ENCODE data around the gene CCDC171. TPM values are rescaled to one million over a fixed set of nuclear protein-coding genes. Genes with fewer than 3 reads are reported as not detected.

Gene CCDC171
- total RNA-seq, 2 experiments from 2014 or later = 0.49 to 1.1 TPM

DNA sequence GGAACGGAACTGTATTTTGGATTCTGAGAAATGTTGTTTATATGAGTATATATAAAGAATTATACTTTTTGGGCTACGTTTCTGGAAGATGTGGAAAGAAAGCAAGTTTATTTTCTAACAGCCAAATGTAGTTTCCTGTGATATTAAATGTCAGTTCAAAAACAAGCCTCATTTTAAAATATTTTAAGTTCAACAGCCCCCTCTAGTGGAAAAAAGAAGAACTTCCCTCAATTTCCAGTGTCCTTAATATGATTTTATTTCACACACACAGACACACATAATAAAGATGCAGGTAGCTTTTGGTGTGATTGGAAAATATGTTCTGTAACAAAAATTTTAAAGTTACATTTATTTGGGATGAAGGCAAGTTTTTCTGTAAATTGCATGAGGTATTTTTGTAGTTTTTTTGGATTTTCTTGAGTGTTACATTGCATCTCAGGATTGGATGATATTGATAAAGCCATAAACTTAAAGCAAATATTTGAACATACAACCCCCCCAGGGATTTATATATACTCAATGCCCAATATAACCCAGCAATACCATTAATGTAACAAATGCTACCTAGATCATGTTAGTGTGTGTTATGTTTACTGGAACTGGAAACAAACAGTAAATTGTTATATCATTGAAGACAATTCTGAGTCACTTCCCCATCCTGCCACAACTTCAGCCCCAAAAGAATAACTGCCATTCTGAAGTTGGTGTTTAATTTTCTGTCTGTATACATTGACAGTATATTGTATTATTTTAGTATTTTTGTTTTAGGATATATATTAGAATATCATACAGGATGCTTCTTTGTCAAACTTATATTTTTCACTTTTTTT is 54.0 kb downstream of the CCDC171 start:
- ChIA-PET CTCF (interaction anchor here (0.8 to 1.5 kb wide), 4 partner anchors 10 to 398 kb away, joined by 3 to 6 read pairs (median 3); partner anchors contain the start of gene PSIP1), POLR2A (interaction anchor here (0.8 to 1.6 kb wide), 3 partner anchors 96 to 295 kb away, joined by 3 to 11 read pairs (median 3); partner anchors contain the start of gene PSIP1)
- Mint-ChIP-seq H3K9me3 (no peaks in the 10 kb centered on the region), H3K27ac (no peak overlapping the region), H3K4me1 (ENCODE audit: low read depth) (no peaks in the 10 kb centered on the region), H3K27me3 (no peaks in the 10 kb centered on the region), H3K4me3 (no peak overlapping the region), H3K36me3 (ENCODE audit: low read depth) (no peaks in the 10 kb centered on the region)
- no peak overlapping the region for H3K4me3 ChIP-seq (ENCODE audit: low read length)
- no peaks in the 10 kb centered on the region for H3K36me3 ChIP-seq (ENCODE audit: insufficient read depth, low read length)
- no peak overlapping the region for H3K27ac ChIP-seq (ENCODE audit: low read depth in 1 of 2, low read length in 2 of 2)
- TF ChIP-seq CTCF (IDR thresholded peaks at IDR 0.05) = peak; percentile 76
- DNase-seq (peak in 4 of 14 experiments; percentile 13 to 68 (median 62)), ATAC-seq (ENCODE audit: poor library complexity) (no peak)
- H3K27me3 ChIP-seq (ENCODE audit: control insufficient read depth in 1 of 2, insufficient read depth in 2 of 2, low read length in 2 of 2) = no peaks in the 10 kb centered on the region
- no peaks in the 10 kb centered on the region for H3K4me1 ChIP-seq (ENCODE audit: insufficient read depth, low read length)
- no peaks in the 10 kb centered on the region for H3K9me3 ChIP-seq (ENCODE audit: control insufficient read depth in 1 of 2, insufficient read depth in 1 of 2, low read length in 2 of 2)
- intact Hi-C loops (cut with DNase I, micrococcal nuclease) = loop anchor here (1.0 to 10.0 kb wide), 11 partner anchors 55 to 502 kb away; partner anchors contain the start of genes CCDC171 (in 2 of the 2) and SNAPC3 (in 1 of the 2)

- Mint-ChIP-seq H3K4me3 (no peak overlapping the region), H3K36me3 (ENCODE audit: low read depth) (no peaks in the 10 kb centered on the region), H3K27me3 (no peaks in the 10 kb centered on the region), H3K9me3 (no peaks in the 10 kb centered on the region), H3K4me1 (ENCODE audit: low read depth) (no peaks in the 10 kb centered on the region), H3K27ac (no peak overlapping the region)
- intact Hi-C loops (cut with DNase I, micrococcal nuclease) = no loop called here
- POLR2A ChIA-PET = no interaction called here
- Histone ChIP-seq H3K4me3 (ENCODE audit: low read length) (no peak overlapping the region), H3K4me1 (ENCODE audit: insufficient read depth, low read length) (no peaks in the 10 kb centered on the region), H3K27me3 (ENCODE audit: control insufficient read depth in 1 of 2, insufficient read depth in 2 of 2, low read length in 2 of 2) (no peaks in the 10 kb centered on the region), H3K27ac (ENCODE audit: low read depth in 1 of 2, low read length in 2 of 2) (no peak overlapping the region), H3K9me3 (ENCODE audit: control insufficient read depth in 1 of 2, insufficient read depth in 1 of 2, low read length in 2 of 2) (no peaks in the 10 kb centered on the region), H3K36me3 (ENCODE audit: insufficient read depth, low read length) (no peaks in the 10 kb centered on the region)
- TF ChIP-seq CTCF (IDR thresholded peaks at IDR 0.05) = no peak
- ATAC-seq (ENCODE audit: poor library complexity) = no peak
- DNase-seq = no peak
- CTCF ChIA-PET = no interaction called here
Observed at GRCh38 chr9:15612962-15613361, 60.1 kb downstream of the CCDC171 start.

GRCh38 chr9:15617782-15618181 is 64.9 kb downstream of the CCDC171 start:
- Mint-ChIP-seq H3K4me1 (ENCODE audit: low read depth) (no peaks in the 10 kb centered on the region), H3K27me3 (no peaks in the 10 kb centered on the region), H3K4me3 (no peak overlapping the region), H3K27ac (no peak overlapping the region), H3K9me3 (no peaks in the 10 kb centered on the region), H3K36me3 (ENCODE audit: low read depth) (no peaks in the 10 kb centered on the region)
- H3K27me3 ChIP-seq (ENCODE audit: control insufficient read depth in 1 of 2, insufficient read depth in 2 of 2, low read length in 2 of 2) = no peaks in the 10 kb centered on the region
- no peak for ATAC-seq (ENCODE audit: poor library complexity)
- CTCF ChIA-PET = no interaction called here
- no peaks in the 10 kb centered on the region for H3K36me3 ChIP-seq (ENCODE audit: insufficient read depth, low read length)
- no peak overlapping the region for H3K4me3 ChIP-seq (ENCODE audit: low read length)
- no peaks in the 10 kb centered on the region for H3K4me1 ChIP-seq (ENCODE audit: insufficient read depth, low read length)
- no peak for TF ChIP-seq CTCF (IDR thresholded peaks at IDR 0.05)
- POLR2A ChIA-PET = no interaction called here
- intact Hi-C loops (cut with DNase I, micrococcal nuclease) = no loop called here
- no peak overlapping the region for H3K27ac ChIP-seq (ENCODE audit: low read depth in 1 of 2, low read length in 2 of 2)
- DNase-seq = no peak
- no peaks in the 10 kb centered on the region for H3K9me3 ChIP-seq (ENCODE audit: control insufficient read depth in 1 of 2, insufficient read depth in 1 of 2, low read length in 2 of 2)
